Activated CD4-positive, alpha-beta T cell treated with anti-CD3 and anti-CD28 coated beads, Interleukin-2, Interleukin-4, amounts not matched to agents 100 ng/mL and 50 ng/mL, durations not matched to agents 16 hours and 8 hours (primary cell): Measurements from ENCODE around the gene TCF4.
"Not testable (repeated sequence)": the region's sequence is repeated elsewhere in the genome, so short reads cannot be mapped to it uniquely, and the experiment has no call there.

Experiments used
- DNase-seq: peaks from one replicate; pipeline ENCODE4 v3.0.0-alpha.2; 2020; ENCODE audit warnings: low spot score

The TCF4 gene

DNA sequence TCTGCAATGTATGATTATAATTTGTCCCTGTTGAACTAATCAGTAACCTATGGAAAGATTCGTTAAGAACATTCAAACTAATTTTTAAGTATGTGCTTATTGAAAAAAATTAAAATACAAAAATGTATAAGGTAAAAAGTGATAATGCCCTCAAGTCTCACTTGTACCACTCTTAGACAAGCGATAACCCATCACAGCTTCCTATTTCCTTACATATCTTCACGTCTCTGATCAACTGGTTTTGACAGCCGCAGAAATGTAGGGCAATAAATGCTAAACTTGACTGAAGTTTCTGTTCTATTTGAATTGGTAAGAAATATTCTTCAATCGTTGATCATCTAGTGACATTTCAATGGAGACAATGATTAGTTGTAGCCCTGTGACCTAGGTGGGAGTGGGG lies 112.5 kb downstream of the TCF4 start:
- no peak for DNase-seq

DNA sequence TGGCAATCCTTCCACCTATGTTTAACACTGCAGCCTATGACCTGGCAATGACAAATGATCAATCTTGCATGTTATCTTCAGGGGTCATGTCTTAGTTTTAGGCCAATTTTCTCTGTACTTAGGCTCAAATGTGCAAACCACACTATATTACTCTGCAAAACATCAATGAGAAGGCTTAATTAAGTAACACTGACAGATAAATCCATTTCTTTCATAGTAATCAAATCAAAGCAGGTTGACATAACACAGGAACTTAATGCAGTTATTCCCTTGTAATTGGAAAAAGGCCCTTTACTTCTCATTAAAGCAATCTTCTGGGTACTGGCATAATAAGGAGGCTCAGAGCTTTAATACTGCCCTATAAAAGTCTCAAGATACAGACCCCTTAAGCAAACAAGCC lies 114.4 kb downstream of the TCF4 start:
- DNase-seq = no peak

GRCh38 chr18:55473058-55473457 lies 114.9 kb downstream of the TCF4 start:
- no peak for DNase-seq

- DNase-seq = no peak
These were observed 117.2 kb downstream of the TCF4 start for GRCh38 chr18:55470826-55471225.

GRCh38 chr18:55469134-55469533 lies 118.9 kb downstream of the TCF4 start:
- DNase-seq = not testable (repeated sequence)

DNA sequence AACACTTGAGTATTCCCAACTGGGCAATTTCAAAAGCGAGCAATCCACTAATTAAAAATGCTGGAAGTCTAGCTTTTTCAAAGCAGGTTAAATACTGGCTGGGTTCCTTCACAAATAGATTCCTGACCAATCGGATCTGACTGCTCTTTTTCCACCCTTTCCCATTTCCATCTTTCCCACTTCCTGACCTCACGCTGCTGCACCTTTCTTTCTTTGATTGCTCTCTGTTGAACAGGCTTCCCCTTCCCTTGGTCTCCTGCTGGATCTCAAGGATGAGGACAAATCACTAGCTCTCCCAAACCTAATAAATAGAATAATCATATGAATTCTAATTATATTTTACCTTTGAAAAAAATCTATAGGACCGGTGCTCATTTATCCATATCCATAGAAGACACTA lies 121.2 kb downstream of the TCF4 start:
- DNase-seq = no peak

DNA sequence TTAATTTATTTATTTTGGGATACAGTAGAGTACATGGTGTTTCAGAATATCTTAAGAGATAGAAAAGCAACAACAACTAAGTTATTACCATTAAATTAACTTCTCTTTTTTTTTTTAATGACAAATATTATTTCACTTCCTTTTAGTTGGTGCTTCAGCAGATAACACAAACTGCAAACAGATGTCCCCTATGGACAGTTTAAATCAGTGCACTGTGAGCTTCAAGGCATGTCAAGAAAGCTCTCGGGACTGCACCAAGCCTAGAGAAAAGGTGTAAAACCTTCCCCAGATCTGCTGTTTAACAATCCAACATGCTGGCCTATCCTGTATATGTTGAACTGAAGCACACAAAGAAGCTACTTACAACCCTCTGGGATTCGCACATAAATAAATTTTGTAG lies 122.7 kb downstream of the TCF4 start:
- DNase-seq = no peak

GRCh38 chr18:55464581-55464980 lies 123.4 kb downstream of the TCF4 start:
- no peak for DNase-seq

- DNase-seq = no peak
These were observed 125.3 kb downstream of the TCF4 start for GRCh38 chr18:55462652-55463051.

DNA sequence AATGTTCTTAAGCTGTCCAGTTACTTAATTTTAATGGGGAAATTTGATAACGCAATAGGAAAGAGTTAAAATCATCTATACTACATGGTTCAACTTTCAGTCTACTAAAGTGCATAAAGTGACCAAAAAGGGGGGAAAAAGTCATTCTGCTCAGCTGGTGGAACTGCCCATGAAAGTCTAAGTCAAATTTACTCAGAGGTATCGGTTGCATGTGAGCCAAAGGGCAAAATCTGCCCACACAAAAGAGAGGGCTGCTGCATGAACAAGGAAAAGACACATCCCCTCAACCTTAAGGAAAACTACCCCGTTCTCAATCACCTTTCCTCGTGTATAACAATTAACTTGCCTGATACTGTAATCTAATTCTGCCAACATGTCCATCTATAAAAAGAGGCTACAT lies 126.1 kb downstream of the TCF4 start:
- DNase-seq = no peak

DNA sequence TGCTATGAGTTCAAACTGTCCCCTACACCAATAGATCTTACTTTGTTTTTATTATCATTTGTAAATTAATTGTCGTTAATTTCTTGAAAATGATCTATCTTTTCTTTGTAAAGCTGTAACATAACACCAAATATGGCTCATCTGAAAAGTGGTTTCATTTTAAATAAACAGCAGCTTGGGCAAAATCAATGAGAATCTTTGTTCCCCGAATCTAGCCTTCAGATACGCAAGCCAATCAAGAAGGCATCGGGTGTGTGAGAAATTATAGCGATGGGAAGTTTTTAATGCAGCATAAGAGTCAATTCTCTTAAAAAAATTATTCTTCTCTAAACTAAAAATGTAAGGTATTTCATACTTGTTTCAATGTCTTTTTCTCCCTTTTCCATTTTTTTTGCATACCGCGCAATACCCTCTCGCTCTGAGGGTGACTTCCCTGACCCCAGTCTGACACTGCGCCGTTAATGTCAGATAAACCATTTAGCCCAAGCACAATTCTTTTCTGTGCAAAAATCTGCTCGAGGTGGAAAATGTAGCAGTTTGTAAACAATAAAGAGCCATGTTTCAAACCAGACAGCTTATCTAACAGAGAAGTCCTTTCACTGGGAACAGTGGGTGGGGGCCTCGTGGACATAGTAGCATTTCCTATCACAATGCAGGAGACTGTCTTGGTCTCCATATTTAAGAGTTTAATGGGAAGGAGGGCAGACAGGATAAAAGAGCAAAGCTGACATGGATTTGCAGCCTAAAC lies 129.4 kb downstream of the TCF4 start:
- no peak for DNase-seq

- no peak for DNase-seq
These were observed 131.0 kb downstream of the TCF4 start for GRCh38 chr18:55457028-55457427.

DNA sequence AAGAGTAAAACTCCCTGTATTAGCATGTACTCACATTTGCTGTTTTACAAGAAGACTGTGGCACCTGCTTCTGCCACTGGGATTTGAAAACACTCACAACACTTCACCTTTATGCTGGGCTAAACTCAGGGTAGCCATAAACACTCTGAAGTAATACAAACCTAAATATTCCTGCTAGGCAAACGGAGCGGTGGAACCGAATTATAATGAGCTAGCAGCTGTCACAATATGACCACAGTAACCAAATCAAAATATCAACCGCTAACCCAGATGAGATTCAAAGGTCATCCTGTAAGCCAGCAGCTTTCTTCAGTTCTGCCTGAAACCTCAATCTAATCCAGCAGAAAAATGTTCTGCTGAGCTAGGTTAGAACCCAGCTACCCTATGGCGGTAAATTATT lies 132.1 kb downstream of the TCF4 start:
- no peak for DNase-seq

DNA sequence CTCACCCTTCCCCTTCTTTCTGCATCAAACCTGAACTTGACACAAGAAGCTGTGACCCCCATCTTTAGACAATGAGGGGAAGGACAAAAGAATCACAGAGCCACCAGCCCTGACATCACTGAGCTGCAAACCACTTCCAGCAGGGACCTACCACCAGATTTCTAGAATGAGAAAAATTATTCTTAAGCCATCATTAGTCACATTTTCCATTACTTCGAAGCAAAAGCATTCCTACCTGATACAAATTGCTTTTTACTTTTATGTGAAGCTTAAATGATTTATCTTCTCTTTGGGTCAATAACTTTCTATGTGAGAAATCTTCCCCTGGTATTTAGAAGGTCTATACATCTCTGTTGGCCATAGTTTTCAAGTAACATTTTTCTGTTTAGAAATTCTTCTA lies 134.8 kb downstream of the TCF4 start:
- DNase-seq = no peak

DNA sequence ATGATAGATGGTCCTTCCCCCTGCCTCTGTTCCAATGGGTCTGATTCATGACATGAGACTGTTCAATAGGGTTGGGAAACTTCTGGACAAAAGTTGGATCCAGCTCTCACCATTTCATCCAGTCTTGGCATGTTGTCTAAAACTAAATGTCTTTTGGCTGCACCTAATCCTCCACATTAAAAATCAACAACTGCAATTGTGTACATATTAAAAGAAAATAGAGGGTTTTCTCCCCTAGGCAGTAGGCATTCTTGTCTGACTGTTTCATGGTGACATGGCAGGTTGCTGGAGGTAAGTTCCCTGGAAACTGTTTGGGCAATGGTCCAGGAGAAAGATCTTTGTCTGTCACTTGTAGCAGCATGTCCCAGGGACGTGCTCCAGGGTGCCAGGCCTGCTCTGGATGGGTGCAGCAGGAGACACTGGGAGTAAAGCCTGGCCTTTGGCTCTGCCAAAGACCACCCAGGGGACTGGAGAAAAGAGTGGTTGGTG lies 135.8 kb downstream of the TCF4 start:
- DNase-seq = no peak

DNA sequence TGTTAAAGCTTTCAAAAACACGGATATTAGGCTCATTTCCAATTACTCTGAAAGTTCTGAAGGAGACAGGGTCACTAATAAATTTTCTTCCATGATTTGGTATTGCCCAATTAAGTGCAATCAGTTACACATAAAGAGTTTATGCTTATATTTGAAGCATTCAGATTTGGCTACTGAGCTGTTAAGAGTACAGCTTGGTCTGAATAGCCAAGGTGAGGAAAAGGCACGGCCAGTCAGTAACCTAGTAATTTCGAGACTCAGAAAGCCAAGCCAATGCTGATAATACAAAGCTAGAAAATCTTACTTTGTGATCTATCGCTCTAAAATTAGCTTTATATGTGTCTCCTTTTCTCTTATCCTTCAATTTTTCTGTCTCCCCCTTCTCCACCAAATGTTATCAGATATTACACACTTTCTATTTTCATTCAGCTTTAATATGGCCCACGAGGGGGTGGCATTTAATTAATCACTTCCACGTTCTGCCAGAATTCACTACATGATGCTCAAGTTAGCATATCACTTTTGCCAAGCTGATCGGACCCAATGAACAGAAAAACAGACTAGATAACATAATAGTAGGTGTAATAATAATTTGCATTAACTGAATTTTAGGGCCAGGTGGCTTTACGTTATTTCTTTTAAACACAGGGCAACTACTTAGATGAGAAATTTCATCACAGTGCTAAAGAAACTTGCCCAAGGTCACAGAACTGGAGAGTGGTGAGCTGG lies 138.4 kb downstream of the TCF4 start:
- DNase-seq = no peak

- DNase-seq = no peak
These were observed 139.6 kb downstream of the TCF4 start for GRCh38 chr18:55448420-55448819.

GRCh38 chr18:55447672-55448018 lies 140.3 kb downstream of the TCF4 start:
- DNase-seq = no peak

DNA sequence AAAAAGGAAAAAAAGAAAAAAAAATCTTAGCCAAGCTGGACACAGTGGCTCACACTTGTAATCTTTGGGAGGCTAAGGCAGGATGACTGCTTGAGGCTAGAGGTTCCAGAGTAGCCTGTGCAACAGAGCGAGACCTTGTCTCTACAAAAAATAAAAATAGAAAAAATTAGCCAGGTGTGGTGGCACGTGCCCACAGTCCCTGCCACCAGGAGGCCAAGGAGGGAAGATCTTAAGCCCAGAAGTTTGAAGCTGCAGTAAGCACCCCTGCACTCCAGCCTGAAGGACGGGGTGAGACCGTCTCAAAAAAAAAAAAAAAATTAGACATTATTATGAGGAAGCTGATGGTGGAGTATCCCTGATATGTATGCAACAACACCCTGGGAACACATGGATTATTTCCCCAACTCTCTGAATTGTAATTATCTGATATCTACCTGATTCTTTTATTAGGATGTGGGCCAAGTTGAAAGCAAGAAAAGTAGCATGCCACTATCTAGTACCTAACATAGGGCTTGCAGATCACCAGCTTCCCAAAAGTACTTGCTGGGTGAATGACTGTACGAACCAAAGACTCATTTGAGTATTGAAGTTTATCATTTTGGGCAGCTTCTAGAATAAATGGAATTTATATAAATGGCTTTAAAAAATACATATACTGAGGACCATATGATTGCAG lies 140.9 kb downstream of the TCF4 start:
- no peak for DNase-seq

DNA sequence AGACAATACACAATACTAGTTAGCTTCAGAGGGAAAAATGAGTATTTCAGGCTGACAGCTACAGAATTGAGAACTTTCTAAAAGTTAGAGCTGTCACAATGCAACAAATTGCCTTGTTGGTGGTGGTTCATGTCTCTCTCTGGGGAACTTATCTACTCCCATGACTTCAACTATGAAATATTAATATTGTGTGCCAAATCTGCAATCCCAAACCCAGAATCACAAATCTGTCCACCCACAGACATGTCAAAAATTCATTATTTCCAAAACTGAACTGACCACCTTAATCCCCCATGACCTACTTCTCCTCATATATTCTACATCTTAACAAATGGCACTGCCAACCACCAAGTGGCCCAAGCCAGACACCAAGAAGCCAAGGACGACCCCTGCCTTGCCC lies 143.5 kb downstream of the TCF4 start:
- DNase-seq = no peak

- no peak for DNase-seq
These were observed 144.2 kb downstream of the TCF4 start for GRCh38 chr18:55443776-55444175.

- no peak for DNase-seq
These were observed 145.4 kb downstream of the TCF4 start for GRCh38 chr18:55442561-55442960.

- no peak for DNase-seq
These were observed 147.0 kb downstream of the TCF4 start for GRCh38 chr18:55440988-55441387.
